RWPE1 (cell line): ENCODE results near the gene TFG.
A peak's percentile ranks its signal among the peaks of the same experiment; 100 is the strongest.

Experiments used
- CTCF ChIA-PET: fragments of 350-600 bp; sonication (Branson Sonifier 250); formaldehyde crosslinking; extraction: SDS; loops from one replicate; lab custom pipeline; 2021; lab: Yijun Ruan, JAX
- POLR2A ChIA-PET: fragments of 400-600 bp; formaldehyde crosslinking; extraction: SDS; loops from one replicate; lab custom pipeline; 2020; ENCODE audit warnings: antibody characterized with exemption; ENCODE audit not compliant: low non-redundant PET; lab: Yijun Ruan, JAX
- DNase-seq: peaks from one replicate; pipeline ENCODE4 v3.0.0; 2012; ENCODE audit warnings: low spot score
- H3K27ac ChIP-seq: fragments of 450-650 bp; 2 replicates; pipeline ENCODE4 v1.5.1; 2017
- CTCF ChIP-seq: fragments of 450-650 bp; conservative IDR thresholded peaks from 2 replicates; pipeline ENCODE4 v1.5.1; 2017; ENCODE audit warnings: low read depth, mild to moderate bottlenecking

The TFG gene

GRCh38 chr3:100783619-100784018 is 74.3 kb downstream of the TFG start:
- TF ChIP-seq CTCF, result no peak
- CTCF ChIA-PET, result no interaction called here
- H3K27ac ChIP-seq, result no peak overlapping the region
- DNase-seq, result no peak
- POLR2A ChIA-PET, result no interaction called here

DNA sequence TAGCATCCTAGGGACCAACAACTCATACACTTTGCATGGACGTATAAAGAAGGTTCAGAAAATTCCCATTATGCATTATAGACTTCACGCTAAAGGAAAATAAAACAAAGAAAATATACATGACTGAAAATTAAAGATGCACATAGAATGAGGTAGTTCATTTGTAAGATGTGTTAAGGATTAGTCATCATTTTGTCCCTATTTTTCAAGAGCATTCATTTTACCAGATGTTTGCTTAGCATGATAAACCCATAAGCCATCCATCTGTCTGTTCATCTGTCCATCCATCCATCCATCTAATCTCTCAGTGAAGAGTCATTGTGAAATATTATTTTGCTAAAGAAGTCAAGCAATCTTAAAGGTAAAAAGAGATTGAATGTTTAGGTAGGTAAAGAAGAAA is 80.3 kb downstream of the TFG start:
- DNase-seq, result no peak
- POLR2A ChIA-PET, result no interaction called here
- CTCF ChIA-PET, result no interaction called here
- TF ChIP-seq CTCF, result no peak
- no peak overlapping the region for H3K27ac ChIP-seq

DNA sequence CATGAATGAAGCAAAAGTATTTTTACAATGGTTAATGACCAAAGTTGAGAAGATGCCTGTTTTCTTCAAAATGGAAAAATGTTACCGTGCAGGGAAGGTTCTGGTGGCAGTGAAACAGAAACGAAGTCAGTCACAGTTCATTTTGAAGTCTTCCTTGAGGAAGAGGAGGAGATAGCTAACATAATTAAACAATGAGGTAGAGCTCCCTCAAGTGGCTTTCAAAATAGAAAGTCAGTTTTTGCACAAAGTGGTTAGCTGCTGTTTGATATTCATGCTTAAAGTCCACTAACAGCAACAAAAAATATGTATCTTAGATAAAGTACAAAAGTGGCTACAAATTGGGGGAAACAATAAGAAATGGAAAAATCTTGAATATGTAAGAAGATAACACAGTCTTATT is 87.3 kb downstream of the TFG start:
- ChIA-PET CTCF (interaction anchor here (0.6 to 1.5 kb wide), 2 partner anchors 11 to 333 kb away, joined by 3 to 4 read pairs; no protein-coding TSS in a partner anchor), POLR2A (no interaction called here)
- peak; percentile 25; the same call in 1 of the 2 replicates for TF ChIP-seq CTCF
- H3K27ac ChIP-seq, result no peak overlapping the region
- DNase-seq, result peak; percentile 4

- ChIA-PET CTCF (no interaction called here), POLR2A (no interaction called here)
- H3K27ac ChIP-seq, result no peak overlapping the region
- TF ChIP-seq CTCF, result no peak
- no peak for DNase-seq
These were observed 88.7 kb downstream of the TFG start for GRCh38 chr3:100798012-100798411.
